Amniotic epithelial cell (primary cell): ENCODE measurements around the gene RPLP1.
A peak's percentile ranks its signal among the peaks of the same experiment; 100 is the strongest.

ENCODE experiments used
- DNase-seq: peaks from one replicate; pipeline ENCODE4 v3.0.0-alpha.2; 2010; ENCODE audit warnings: low read depth

The RPLP1 gene

DNA sequence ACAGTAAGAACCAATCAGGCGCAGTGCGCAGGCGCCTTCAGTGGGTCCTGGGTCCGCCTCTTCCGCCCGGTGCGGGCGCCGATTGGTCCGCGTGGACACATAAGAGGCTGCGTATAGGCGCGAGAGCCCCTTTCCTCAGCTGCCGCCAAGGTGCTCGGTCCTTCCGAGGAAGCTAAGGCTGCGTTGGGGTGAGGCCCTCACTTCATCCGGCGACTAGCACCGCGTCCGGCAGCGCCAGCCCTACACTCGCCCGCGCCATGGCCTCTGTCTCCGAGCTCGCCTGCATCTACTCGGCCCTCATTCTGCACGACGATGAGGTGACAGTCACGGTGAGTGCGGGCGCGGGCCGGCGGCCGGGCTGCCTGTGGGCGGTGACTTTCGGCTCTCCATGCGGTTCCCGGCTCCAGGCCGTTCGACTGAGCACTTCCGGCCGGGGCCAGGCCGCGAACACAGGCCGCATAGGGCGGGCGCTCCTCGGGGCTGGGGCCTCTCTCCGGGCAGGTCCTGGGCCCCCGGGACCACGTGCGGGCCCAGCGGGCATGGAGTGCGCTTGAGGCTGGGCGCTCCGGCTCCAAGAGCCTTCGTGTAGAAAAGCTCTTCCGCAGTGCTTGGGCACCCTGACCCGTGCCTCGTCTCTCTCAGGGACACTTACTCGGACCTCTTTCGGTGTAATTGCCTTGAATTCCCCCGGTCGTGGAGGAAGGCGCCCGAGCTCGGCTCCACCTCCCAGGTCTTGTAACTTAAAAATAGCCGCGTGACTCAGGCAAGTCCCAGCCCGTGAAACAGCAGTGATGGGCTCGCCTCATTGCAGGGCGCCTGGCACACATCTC lies at the start of gene RPLP1:
RPLP1 (plus strand) TSS at position 127 of the 830 bp plus-strand sequence; CDS start at position 258, 131 bp downstream.
- DNase-seq, result peak; percentile 91

DNA sequence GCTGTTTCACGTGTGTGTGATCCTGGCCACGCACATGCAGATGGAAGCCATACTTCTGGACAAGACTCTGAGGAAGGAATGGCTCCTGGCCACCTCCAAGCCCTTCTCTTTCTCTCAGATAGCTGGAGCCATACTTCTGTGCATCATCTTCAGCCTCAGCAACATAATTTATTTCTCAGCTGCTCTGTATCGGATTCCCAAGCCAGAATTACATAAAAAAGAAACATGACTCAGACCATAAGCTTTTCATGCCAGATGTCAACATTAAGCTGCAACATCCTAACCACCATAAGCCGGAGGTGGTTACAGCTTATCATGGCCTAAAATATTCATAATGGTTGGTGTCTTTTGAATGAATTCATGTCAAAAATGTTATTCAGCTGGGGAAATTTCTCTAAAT lies 49.0 kb upstream of the RPLP1 start:
- DNase-seq, result peak; percentile 97

DNA sequence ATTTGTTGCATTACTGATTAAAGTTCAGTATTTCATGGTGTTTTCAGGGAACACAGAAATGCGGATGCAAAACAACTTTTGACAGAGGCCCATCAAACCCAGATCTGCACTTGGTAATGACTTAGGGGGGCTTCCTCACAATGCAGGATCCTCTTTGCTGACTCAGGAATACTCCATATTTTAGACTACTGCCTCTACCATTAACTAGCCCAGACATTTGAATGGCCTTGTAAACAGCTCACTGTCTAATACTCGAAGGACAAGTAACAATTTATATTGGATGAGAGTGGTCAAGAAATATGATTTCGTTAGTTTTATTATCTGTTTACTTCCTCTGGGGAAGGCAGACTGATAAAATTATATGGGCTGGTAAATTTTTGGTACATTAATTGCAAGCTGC lies 47.5 kb upstream of the RPLP1 start:
- DNase-seq, result no peak

- DNase-seq, result no peak
Observed at GRCh38 chr15:69407719-69408400, 44.8 kb upstream of the RPLP1 start.

DNA sequence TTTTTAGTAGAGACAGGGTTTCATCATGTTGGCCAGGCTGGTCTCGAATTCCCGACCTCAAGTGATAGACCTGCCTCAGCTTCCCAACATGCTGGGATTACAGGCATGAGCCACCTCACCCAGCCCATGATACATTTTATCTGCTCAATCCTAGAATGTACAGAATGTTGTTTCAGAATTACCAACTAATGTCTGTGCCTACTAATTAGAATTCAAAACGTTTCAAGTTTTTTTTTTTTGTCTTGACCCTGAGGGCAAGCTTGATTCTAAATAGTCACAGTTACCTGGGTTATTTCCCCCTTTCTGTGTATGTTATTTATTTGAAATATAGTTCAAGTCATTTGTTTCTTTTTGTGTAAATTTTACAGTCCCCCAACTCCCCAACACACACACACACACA lies 43.8 kb upstream of the RPLP1 start:
- DNase-seq, result no peak

DNA sequence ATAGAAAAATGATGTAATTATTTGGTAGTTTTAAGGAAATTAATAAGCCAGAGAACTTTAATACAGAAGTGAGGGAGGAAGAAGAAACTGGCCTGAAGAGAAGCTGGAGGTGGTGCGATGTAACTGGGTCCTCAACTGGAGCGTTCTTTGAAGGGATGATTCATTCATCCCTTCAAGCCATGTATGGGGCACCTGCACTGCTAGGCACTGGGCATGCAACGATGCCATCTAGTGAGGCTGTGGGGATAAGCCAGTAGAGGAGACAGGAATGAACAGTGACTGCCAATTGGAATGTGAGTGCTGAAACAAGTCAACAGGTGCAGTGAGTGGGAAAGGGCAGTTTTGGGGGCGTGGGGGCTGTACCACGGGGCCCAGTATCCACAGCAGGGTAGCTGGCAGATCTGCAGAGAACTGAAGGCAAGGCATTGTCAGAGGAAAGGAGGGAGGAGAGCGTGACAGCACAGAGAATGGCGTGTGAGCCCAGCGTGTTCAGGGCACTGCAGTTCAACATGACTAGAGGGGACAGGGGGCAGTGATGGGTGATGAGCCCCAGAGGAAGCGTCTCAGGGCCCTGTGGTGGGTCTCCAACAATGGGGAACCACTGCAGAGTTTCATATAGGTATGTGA lies 42.3 kb upstream of the RPLP1 start:
- DNase-seq, result peak; percentile 43

DNA sequence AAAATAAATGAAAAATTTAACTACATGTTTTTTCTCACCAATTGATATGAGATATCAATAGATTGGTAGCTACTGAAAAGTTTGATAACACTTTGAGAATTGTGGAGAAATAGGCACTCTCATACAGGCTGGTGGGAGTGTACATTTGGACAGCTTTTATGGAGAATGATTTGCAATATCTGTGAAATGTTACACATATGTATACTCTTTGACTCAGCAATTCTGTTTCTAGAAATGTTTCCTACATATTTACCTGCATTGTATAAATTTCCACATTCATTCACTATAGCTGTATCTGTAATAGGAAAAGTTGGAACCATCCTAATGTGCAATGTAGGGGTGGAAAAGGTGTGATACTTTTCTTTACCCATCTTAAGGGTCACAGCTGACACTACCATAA lies 40.3 kb upstream of the RPLP1 start:
- DNase-seq, result no peak

- no peak for DNase-seq
Observed at GRCh38 chr15:69412701-69413100, 39.9 kb upstream of the RPLP1 start.

GRCh38 chr15:69413822-69414700 lies 38.6 kb upstream of the RPLP1 start, which contains the start of gene KIF23:
KIF23 (plus strand) TSS chr15:69414349; CDS start chr15:69414466, 117 bp downstream.
- peak; percentile 91 for DNase-seq

- peak; percentile 89 for DNase-seq
Observed at GRCh38 chr15:69414701-69415167, 37.9 kb upstream of the RPLP1 start.

DNA sequence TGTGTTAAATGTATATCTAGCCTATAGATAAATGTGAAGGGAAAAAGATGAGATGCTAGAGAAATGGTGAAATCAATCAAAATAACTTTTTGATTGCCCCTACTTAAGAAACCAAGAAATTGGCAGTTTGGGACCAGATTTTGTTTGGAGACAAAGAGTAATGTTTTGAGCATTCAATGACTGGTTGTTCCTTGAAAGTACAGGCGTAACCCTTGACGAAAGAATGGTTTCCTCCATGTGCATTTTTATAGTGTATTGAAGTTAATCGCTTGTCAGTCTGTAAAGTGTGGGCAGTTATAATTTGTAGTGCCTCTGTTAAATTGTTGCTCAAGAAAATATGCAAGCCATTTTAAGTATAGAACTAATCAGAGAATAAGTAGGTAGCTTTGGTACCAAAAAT lies 37.2 kb upstream of the RPLP1 start:
- DNase-seq, result peak; percentile 45

DNA sequence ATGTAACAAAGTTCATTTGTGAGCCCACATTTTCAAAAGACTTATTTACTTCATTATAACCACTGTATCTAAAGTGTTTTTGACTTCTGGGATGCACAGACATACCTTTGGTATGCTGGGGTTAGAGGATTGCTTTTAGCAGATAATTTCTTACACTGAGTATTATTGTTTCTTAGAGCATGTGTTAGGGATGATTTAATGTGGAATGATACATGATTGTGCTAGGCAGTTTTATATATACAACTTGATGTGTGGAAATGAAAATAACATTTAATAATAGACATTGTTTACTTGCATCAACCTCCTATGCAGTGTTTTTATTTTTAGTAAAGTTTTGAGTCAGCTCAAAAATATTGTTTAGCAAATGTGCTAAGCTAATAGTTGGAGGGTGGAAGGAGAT lies 35.0 kb upstream of the RPLP1 start:
- peak; percentile 71 for DNase-seq

GRCh38 chr15:69421498-69421897 lies 31.1 kb upstream of the RPLP1 start:
- peak; percentile 58 for DNase-seq

- DNase-seq, result peak; percentile 49
Observed at GRCh38 chr15:69422336-69422895, 30.2 kb upstream of the RPLP1 start.

- DNase-seq, result peak; percentile 78
Observed at GRCh38 chr15:69424001-69424400, 28.6 kb upstream of the RPLP1 start.

- DNase-seq, result no peak
Observed at GRCh38 chr15:69424748-69425413, 27.7 kb upstream of the RPLP1 start.

GRCh38 chr15:69433831-69434230 lies 18.8 kb upstream of the RPLP1 start:
- no peak for DNase-seq

DNA sequence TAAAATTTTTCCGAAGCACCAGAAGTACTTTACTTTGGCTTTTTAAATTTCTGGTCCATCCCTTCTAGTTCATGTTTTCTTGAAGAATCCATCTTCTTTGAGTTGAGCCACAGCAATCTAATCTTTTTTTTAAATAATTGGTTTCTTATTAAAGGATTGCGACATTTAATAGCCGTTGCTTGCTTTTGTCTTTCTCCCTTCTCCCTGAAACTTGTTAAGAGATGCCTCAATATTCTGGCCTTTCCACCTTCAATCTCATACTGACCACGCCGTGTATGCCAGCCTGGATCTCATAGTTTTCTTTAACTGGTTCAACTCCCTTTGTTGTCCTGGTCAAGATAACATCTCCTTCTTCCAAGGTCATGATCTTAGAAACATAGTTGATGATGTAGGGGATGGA lies 18.4 kb upstream of the RPLP1 start:
- peak; percentile 73 for DNase-seq

DNA sequence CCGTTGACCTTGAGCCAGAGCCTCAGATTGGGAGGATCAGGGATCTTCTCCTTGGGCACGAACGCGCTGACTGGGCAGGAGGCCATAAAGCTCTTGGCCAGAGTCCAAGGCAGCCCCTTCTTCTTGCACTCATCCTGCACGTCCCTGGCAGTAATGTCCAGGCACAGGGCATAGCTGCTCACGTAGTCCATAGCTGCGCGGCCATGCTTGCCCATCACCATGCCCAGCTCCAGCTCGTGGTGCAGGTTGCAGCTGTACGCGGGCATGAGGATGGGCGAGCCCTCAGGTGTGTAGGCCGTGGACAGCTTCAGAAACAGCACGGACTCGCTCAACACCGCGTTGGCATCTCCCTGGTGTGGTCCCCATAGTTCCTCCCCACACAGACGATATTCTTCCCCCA lies 17.9 kb upstream of the RPLP1 start:
- no peak for DNase-seq

GRCh38 chr15:69435985-69436384 lies 16.6 kb upstream of the RPLP1 start:
- DNase-seq, result no peak

GRCh38 chr15:69436951-69437350 lies 15.7 kb upstream of the RPLP1 start:
- DNase-seq, result no peak
